Uterus (tissue), 4 donors: ENCODE measurements around the gene TTC34. TPM values are rescaled to one million over a fixed set of nuclear protein-coding genes. Genes with fewer than 3 reads are reported as not detected.

Source experiments
- DNase-seq, 2 donors: peaks; one replicate each; pipeline ENCODE4 v3.0.0-alpha.2; 2019 to 2020
- H3K27ac ChIP-seq, 2 donors: fragments of 200-600 bp; sonication (generic); 1 replicate in 1 of 2; 2 replicates in 1 of 2; pipeline ENCODE4 v1.5.1; 2016 to 2018
- H3K27me3 ChIP-seq, 2 donors: fragments of 200-600 bp; sonication (generic); one replicate each; pipeline ENCODE4 v1.5.1; 2018 to 2019; ENCODE audit warnings: control low read depth in 1 of 2
- H3K36me3 ChIP-seq, 2 donors: fragments of 200-600 bp; sonication (generic); one replicate each; pipeline ENCODE4 v1.5.1; 2019; ENCODE audit warnings: control low read depth in 1 of 2
- H3K4me1 ChIP-seq, 2 donors: fragments of 200-600 bp; sonication (generic); one replicate each; pipeline ENCODE4 v1.5.1; 2018 to 2019; ENCODE audit warnings: control low read depth in 1 of 2
- H3K4me3 ChIP-seq, 2 donors: fragments of 200-600 bp; sonication (generic); 1 replicate in 1 of 2; 2 replicates in 1 of 2; pipeline ENCODE4 v1.5.1; 2018 to 2019; ENCODE audit warnings: mild to moderate bottlenecking in 1 of 2
- H3K9me3 ChIP-seq, 2 donors: fragments of 200-600 bp; sonication (generic); one replicate each; pipeline ENCODE4 v1.5.1; 2019; ENCODE audit warnings: control low read depth in 1 of 2
- CTCF ChIP-seq, 4 experiments: fragments of 200-600 bp in 2 of 4; fragments of 450-650 bp in 2 of 4; sonication (generic) in 2 of 4; IDR thresholded peaks; one replicate each; pipeline ENCODE4 v1.5.1; 2016 to 2019; ENCODE audit warnings: antibody characterized with exemption in 4 of 4, mild to moderate bottlenecking in 2 of 4, moderate library complexity in 1 of 4
- POLR2A ChIP-seq, 2 donors: fragments of 450-650 bp; IDR thresholded peaks; one replicate each; pipeline ENCODE4 v1.6.1; 2016; ENCODE audit warnings: antibody characterized with exemption in 2 of 2, mild to moderate bottlenecking in 1 of 2, moderate library complexity in 1 of 2
- intact Hi-C: fragments of 100-400 bp; cut with DNase I; formaldehyde crosslinking; loops from one replicate; pipeline ENCODE4 v1.15.1; 2023; ENCODE audit warnings: low total_unique reads
- total RNA-seq, 4 donors: library from RNA; depleted of rRNA in 3 of 4; stranded (reverse); fragments of >200 nt in 3 of 4; gene quantifications; one replicate each; pipeline versions ENCODE4 v1.1.0 to v1.2.4, GENCODE V29; 2014 to 2023
- donor health status: DM: yes; HTN: yes; CAD: no.

TTC34 gene
- total RNA-seq, 4 donors from 2014 or later = 0.29 to 2.9 (median 0.43) TPM

DNA sequence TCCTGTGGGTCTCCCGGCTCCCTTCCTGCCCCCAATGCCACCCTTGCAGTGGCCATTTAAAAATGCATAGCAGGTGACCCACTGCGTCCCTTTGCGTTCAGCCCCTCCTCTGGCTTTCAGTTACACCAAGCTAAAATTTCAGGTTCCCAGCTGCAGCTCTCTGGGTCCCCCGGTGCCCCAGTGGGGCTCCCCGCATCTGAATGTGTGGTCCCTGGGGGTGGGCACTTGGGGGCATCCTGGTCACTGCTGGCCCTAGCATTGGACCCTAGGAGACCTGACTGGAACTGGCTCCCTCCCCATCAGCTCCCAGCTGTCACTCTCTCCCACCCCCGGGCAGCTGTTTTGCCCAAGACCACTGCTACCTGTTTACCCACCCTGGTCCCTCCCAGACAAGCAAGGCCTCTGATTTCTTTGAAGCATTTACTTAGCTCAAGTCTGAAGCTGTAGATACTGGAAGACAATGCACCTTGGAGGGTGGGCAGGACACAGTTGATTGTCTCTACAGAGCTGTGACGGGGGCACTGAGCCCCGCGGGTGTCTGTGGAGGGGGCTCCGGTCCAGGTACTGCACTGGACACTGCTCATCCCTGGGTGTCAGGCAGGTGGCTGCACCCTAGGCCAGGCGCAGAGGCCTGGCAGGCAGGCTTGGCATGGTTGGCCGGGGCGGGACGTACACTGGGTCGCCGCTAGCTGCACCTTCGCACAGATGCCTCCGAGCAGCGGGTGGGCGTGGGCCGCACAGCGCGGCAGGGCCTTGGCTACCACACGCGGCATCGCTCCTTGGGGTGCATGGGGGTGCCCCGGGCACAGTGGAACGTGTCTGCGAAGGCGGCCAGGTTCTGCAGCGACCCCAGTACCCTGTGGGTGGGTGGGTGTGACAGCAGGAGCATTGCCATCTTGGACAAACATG, 211.0 kb downstream of the TTC34 start:
- no peak for TF ChIP-seq POLR2A (IDR thresholded peaks at IDR 0.05)
- no peak for TF ChIP-seq CTCF (IDR thresholded peaks at IDR 0.05)
- no peaks in the 10 kb centered on the region for H3K9me3 ChIP-seq
- H3K4me3 ChIP-seq = no peak overlapping the region
- no peaks in the 10 kb centered on the region for H3K27me3 ChIP-seq
- no peak for DNase-seq
- intact Hi-C loops = no loop called here
- no peak overlapping the region for H3K27ac ChIP-seq
- no peaks in the 10 kb centered on the region for H3K36me3 ChIP-seq
- H3K4me1 ChIP-seq = no peaks in the 10 kb centered on the region

DNA sequence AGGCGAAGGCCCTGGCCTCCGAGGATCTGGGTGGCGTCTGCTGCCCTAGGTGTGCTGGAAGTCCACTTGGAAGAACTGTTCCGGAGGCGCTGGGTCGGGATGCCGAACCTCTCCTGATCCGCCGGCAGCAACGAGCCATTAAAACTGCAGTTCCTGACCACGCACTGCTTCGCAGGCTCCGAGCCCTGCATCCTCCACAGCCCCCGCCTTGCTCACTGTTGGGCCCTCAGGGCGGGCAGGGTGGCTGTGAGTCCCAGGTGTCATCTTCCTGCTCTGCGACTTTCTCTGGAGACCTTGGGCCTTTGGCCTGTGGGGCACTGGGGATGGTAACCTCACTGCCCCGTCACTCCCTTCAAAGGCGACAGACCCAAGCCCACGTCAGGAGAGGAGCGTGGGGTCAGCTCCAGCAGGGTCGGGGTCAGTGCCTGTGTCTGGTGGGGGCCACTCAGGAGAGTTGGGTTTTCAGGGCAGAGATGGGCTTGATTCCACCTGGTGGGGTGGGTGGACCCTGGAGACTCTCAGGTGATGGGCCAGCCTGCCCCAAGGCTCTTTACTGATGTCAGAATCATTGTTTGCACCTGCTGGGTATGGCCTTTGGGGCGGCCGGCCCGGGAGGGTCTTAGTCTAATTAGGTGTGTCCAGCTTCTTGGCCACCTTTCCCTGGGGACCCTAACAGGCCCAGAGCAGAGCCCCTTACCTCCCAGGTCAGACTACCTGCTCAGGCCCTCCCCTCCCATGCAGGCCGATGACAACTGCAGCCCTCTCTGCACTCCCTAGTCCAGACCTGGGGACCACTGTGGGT, 211.9 kb downstream of the TTC34 start:
- Histone ChIP-seq H3K36me3 (no peaks in the 10 kb centered on the region), H3K4me3 (no peak overlapping the region), H3K27ac (no peak overlapping the region), H3K27me3 (no peaks in the 10 kb centered on the region), H3K4me1 (peaks cover 0 to 4% of the 10 kb centered on the region in 2 donors), H3K9me3 (no peaks in the 10 kb centered on the region)
- intact Hi-C loops = loop anchor here (10.0 kb wide), 1 partner anchor 1055 kb away; no protein-coding TSS in a partner anchor
- no peak for DNase-seq
- TF ChIP-seq POLR2A (IDR thresholded peaks at IDR 0.05) (no peak), CTCF (IDR thresholded peaks at IDR 0.05) (no peak)

GRCh38 chr1:2588661-2589430, 212.6 kb downstream of the TTC34 start:
- Histone ChIP-seq H3K27me3 (no peaks in the 10 kb centered on the region), H3K9me3 (no peaks in the 10 kb centered on the region), H3K27ac (no peak overlapping the region), H3K4me3 (no peak overlapping the region), H3K4me1 (peaks cover 0 to 4% of the 10 kb centered on the region in 2 donors), H3K36me3 (no peaks in the 10 kb centered on the region)
- DNase-seq = no peak
- TF ChIP-seq POLR2A (IDR thresholded peaks at IDR 0.05) (no peak), CTCF (IDR thresholded peaks at IDR 0.05) (no peak)
- intact Hi-C loops = loop anchor here (10.0 kb wide), 1 partner anchor 1056 kb away; no protein-coding TSS in a partner anchor

DNA sequence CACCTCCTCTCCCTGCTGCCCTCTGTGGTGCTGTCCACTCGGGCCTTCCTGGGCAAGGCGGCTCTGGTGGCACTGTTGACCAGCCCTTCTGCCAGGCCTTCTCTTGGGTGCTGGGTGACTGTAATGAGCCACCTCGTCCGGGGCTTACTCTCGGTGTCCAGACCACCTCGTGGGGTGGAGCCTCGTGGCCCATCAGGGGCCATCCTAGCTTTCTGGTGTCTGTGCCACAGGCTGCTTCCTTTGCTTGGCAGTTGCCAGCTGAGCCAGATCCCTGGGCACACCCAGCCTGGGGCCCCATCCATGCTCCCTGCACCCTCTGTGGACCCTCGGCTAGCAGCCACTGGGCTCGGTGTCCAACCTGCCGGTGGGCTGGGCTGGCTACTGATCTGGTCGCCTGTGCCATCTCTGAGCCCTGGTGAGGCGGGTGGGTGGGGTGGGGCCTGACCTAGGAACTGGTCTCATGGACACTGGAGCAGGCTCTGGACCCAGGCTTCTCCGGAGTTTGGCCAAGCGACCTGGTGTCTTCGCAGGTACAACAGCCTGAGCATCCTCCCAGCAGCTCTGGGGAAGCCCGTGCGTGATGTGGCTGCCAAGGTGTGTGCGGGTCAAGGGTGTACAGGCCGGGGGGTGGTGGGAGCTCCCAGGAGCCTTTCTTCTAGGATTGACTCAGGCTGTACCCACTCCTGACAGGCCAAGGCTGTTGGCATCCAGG, 213.5 kb downstream of the TTC34 start:
- intact Hi-C loops = loop anchor here (10.0 kb wide), 1 partner anchor 1057 kb away; no protein-coding TSS in a partner anchor
- TF ChIP-seq CTCF (IDR thresholded peaks at IDR 0.05) = no peak
- TF ChIP-seq POLR2A (IDR thresholded peaks at IDR 0.05) = no peak
- no peak for DNase-seq
- H3K4me1 ChIP-seq = peaks cover 0 to 4% of the 10 kb centered on the region in 2 donors
- no peak overlapping the region for H3K4me3 ChIP-seq
- no peaks in the 10 kb centered on the region for H3K27me3 ChIP-seq
- no peaks in the 10 kb centered on the region for H3K9me3 ChIP-seq
- H3K36me3 ChIP-seq = no peaks in the 10 kb centered on the region
- H3K27ac ChIP-seq = no peak overlapping the region
